Upper lobe of left lung (tissue), 6 donors: ENCODE results near the gene SMAP1. TPM values are rescaled to one million over a fixed set of nuclear protein-coding genes. Genes with fewer than 3 reads are reported as not detected.

Source experiments
- ATAC-seq, 2 donors: fragments of 200-7000 bp; cut with Tn5 transposase; one replicate each; pipeline ENCODE4 v1.9.1; 2022; ENCODE audit warnings: mild to moderate bottlenecking in 2 of 2, moderate library complexity in 2 of 2; ENCODE audit not compliant: low FRiP score in 2 of 2
- DNase-seq, 2 donors: peaks; one replicate each; pipeline ENCODE4 v3.0.0-alpha.2; 2019 to 2020
- H3K27ac ChIP-seq, 4 donors: fragments of 200-600 bp; sonication (generic); one replicate each; pipeline ENCODE4 v1.5.1; 2016 to 2019
- H3K27me3 ChIP-seq, 4 donors: fragments of 200-600 bp; sonication (generic); one replicate each; pipeline ENCODE4 v1.5.1; 2017 to 2019
- H3K36me3 ChIP-seq, 4 donors: fragments of 200-600 bp; sonication (generic); one replicate each; pipeline ENCODE4 v1.5.1; 2016 to 2019
- H3K4me1 ChIP-seq, 4 donors: fragments of 200-600 bp; sonication (generic); one replicate each; pipeline ENCODE4 v1.5.1; 2018 to 2019
- H3K4me3 ChIP-seq, 4 donors: fragments of 200-600 bp; sonication (generic); one replicate each; pipeline ENCODE4 v1.5.1; 2017 to 2019; ENCODE audit warnings: mild to moderate bottlenecking in 2 of 4, moderate library complexity in 1 of 4
- H3K9me3 ChIP-seq, 4 donors: fragments of 200-600 bp; sonication (generic); one replicate each; pipeline ENCODE4 v1.5.1; 2018 to 2019
- CTCF ChIP-seq, 6 experiments: fragments of 450-650 bp in 4 of 6; fragments of 200-600 bp in 2 of 6; sonication (generic) in 2 of 6; IDR thresholded peaks; one replicate each; pipeline ENCODE4 v1.5.1; 2016 to 2019; ENCODE audit warnings: antibody characterized with exemption in 6 of 6
- EP300 ChIP-seq, 4 donors: sonication (generic); formaldehyde crosslinking; IDR thresholded peaks; one replicate each; pipeline ENCODE4 v1.5.1; 2017; ENCODE audit warnings: antibody characterized with exemption in 4 of 4, control low read depth in 2 of 4
- POLR2A ChIP-seq, 4 donors: fragments of 450-650 bp; IDR thresholded peaks; one replicate each; pipeline ENCODE4 v1.5.1; 2016 to 2017; ENCODE audit warnings: antibody characterized with exemption in 4 of 4, mild to moderate bottlenecking in 2 of 4
- POLR2AphosphoS5 ChIP-seq, 2 donors: sonication (generic); formaldehyde crosslinking; IDR thresholded peaks; one replicate each; pipeline ENCODE4 v1.5.1; 2017; ENCODE audit warnings: antibody characterized with exemption in 2 of 2
- WGBS, 2 donors: methylation state at CpG; one replicate each; pipeline ENCODE4 v1.1.5; 2017 to 2018; 5-methylcytosine and 5-hydroxymethylcytosine counted together
- total RNA-seq, 6 donors: library from RNA; depleted of rRNA in 4 of 6; stranded (reverse); fragments of >200 nt in 4 of 6; gene quantifications; one replicate each; pipeline versions ENCODE4 v1.1.0 to v1.2.1, GENCODE V29; 2016 to 2021
- donor health status: DM: no; HTN: no; CAD: no; lungs with moderate emphysema.
- donor health status: DM: no; HTN: yes; CAD: no; lungs with severe emphysema.

Gene SMAP1
- total RNA-seq, 6 donors from 2014 or later: 16.3 to 34.4 (median 21.7) TPM

- H3K9me3 ChIP-seq: no peaks in the 10 kb centered on the region
- WGBS, 2 donors: 88 to 90% methylated on average over 10 of the region's 10 CpGs
- ATAC-seq: peak in 1 of 2 donors; percentile 55
Observed at GRCh38 chr6:70700922-70701876, 33.5 kb downstream of the SMAP1 start.

GRCh38 chr6:70705772-70706171 is 38.1 kb downstream of the SMAP1 start:
- no peak overlapping the region for H3K4me3 ChIP-seq
- no peaks in the 10 kb centered on the region for H3K36me3 ChIP-seq
- H3K27me3 ChIP-seq: no peaks in the 10 kb centered on the region
- TF ChIP-seq EP300 (IDR thresholded peaks at IDR 0.05): no peak
- no peak for DNase-seq
- peaks cover 0 to 2% (median 0%) of the 10 kb centered on the region in 4 donors for H3K4me1 ChIP-seq
- H3K27ac ChIP-seq: no peak overlapping the region
- no peaks in the 10 kb centered on the region for H3K9me3 ChIP-seq
- no peak for ATAC-seq
- WGBS, 2 donors: 83 to 87% methylated on average over 2 of the region's 2 CpGs

More at GRCh38 chr6:70700922-70701876, 33.5 kb downstream of the SMAP1 start:
- TF ChIP-seq POLR2AphosphoS5 (IDR thresholded peaks at IDR 0.05) (no peak), POLR2A (IDR thresholded peaks at IDR 0.05) (no peak)
- Histone ChIP-seq H3K4me1 (peaks cover 0 to 2% (median 0%) of the 10 kb centered on the region in 4 donors), H3K4me3 (no peak overlapping the region), H3K27me3 (no peaks in the 10 kb centered on the region), H3K36me3 (peaks cover 0 to 3% (median 0%) of the 10 kb centered on the region in 4 donors), H3K27ac (no peak overlapping the region)
- DNase-seq: no peak

GRCh38 chr6:70706491-70707123 is 38.9 kb downstream of the SMAP1 start:
- TF ChIP-seq CTCF (IDR thresholded peaks at IDR 0.05): peak; percentile 17 to 64 (median 53)
- no peak for TF ChIP-seq POLR2A (IDR thresholded peaks at IDR 0.05)
- TF ChIP-seq POLR2AphosphoS5 (IDR thresholded peaks at IDR 0.05): no peak
- TF ChIP-seq EP300 (IDR thresholded peaks at IDR 0.05): no peak
- Histone ChIP-seq H3K27ac (no peak overlapping the region), H3K36me3 (no peaks in the 10 kb centered on the region), H3K4me3 (no peak overlapping the region), H3K4me1 (peaks cover 0 to 2% (median 0%) of the 10 kb centered on the region in 4 donors), H3K9me3 (no peaks in the 10 kb centered on the region), H3K27me3 (no peaks in the 10 kb centered on the region)
- no peak for ATAC-seq
- DNase-seq: no peak
- WGBS, 2 donors: 0 to 1% methylated on average over 3 of the region's 3 CpGs

- peaks cover 0 to 2% (median 0%) of the 10 kb centered on the region in 4 donors for H3K4me1 ChIP-seq
- no peak overlapping the region for H3K27ac ChIP-seq
- no peaks in the 10 kb centered on the region for H3K27me3 ChIP-seq
- 70 to 73% methylated on average over 2 of the region's 2 CpGs for WGBS, 2 donors
- DNase-seq (no peak), ATAC-seq (no peak)
- no peaks in the 10 kb centered on the region for H3K9me3 ChIP-seq
- no peak overlapping the region for H3K4me3 ChIP-seq
- H3K36me3 ChIP-seq: no peaks in the 10 kb centered on the region
- TF ChIP-seq EP300 (IDR thresholded peaks at IDR 0.05): no peak
- no peak for TF ChIP-seq POLR2AphosphoS5 (IDR thresholded peaks at IDR 0.05)
- no peak for TF ChIP-seq CTCF (IDR thresholded peaks at IDR 0.05)
- no peak for TF ChIP-seq POLR2A (IDR thresholded peaks at IDR 0.05)
Observed at GRCh38 chr6:70707893-70708292, 40.2 kb downstream of the SMAP1 start.

GRCh38 chr6:70708448-70708847 is 40.8 kb downstream of the SMAP1 start:
- no peaks in the 10 kb centered on the region for H3K9me3 ChIP-seq
- H3K27me3 ChIP-seq: no peaks in the 10 kb centered on the region
- H3K36me3 ChIP-seq: no peaks in the 10 kb centered on the region
- H3K4me3 ChIP-seq: no peak overlapping the region
- no peak for TF ChIP-seq CTCF (IDR thresholded peaks at IDR 0.05)
- TF ChIP-seq POLR2AphosphoS5 (IDR thresholded peaks at IDR 0.05): no peak
- TF ChIP-seq EP300 (IDR thresholded peaks at IDR 0.05): no peak
- no peak for TF ChIP-seq POLR2A (IDR thresholded peaks at IDR 0.05)
- DNase-seq: no peak
- no peak for ATAC-seq
- H3K27ac ChIP-seq: no peak overlapping the region
- WGBS, 2 donors: 73 to 81% methylated on average over 2 of the region's 2 CpGs
- peaks cover 0 to 2% (median 0%) of the 10 kb centered on the region in 4 donors for H3K4me1 ChIP-seq
